Measurements from ENCODE around the gene SIGLEC1. TPM values are rescaled to one million over a fixed set of nuclear protein-coding genes. Genes with fewer than 3 reads are reported as not detected.

The SIGLEC1 gene
- total RNA-seq, 1 donor from 2014 or later, result not detected

- DNase-seq (ENCODE audit: low read depth, low spot score), result no peak
Observed at GRCh38 chr20:3701061-3701998, 11.1 kb downstream of the SIGLEC1 start.

DNA sequence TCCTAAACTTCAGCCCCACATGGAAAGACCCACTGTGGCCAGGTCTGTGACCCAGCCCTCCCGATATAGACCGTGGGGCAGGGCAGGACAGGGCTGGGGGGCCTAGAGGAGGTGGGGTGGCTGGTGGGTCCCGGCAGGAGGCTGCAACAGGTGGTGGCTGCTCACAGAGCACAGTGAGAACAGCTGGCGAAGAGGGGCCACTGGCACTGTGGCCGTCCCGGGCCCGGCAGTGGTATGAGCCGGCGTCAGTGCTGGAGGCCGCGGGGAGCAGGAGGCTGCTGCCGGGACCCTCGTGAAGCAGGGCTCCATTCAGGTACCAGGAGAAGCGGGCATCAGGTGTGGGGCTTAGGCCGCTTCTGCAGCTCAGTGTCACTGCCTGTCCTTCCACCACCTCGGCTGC, 13.4 kb downstream of the SIGLEC1 start:
- DNase-seq (ENCODE audit: low read depth, low spot score), result no peak

- no peak for DNase-seq (ENCODE audit: low read depth, low spot score)
Observed at GRCh38 chr20:3698591-3699001, 13.8 kb downstream of the SIGLEC1 start.

DNA sequence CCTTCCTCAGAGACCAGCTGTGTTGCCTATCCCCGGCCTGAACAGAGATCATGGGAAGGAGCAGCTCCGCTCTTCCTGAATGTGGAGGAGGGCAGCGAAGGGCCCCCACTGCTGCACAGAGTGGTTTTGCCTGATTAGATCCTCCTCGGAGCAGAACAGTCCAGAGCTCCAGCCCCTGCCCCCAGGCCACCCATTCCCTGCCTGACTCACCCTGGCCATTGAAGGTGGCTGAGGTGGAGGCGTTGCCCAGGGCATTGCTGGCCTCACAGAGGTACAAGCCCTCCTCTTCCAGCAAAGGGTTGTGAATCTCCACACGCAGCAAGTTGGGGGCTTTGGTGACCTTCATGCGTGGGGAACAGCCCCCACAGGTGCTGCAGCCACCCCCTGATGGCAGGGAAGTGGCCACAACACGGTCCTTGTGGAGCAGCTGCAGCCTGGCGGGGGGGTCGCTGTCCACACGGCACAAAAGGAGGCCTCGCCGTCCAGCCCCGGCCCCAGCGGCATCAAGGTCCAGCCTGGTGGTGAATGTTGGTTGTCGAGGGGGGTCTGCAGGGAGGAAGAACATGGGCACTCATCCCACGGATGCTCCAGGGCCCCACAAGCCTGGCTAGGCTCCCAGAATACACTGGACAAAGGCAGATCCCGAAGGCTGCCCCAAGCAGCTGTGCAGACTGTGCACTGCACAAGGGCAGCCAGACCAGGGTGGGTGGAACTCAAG, 14.7 kb downstream of the SIGLEC1 start:
- no peak for DNase-seq (ENCODE audit: low read depth, low spot score)

- DNase-seq (ENCODE audit: low read depth, low spot score), result no peak
Observed at GRCh38 chr20:3696745-3697587, 15.4 kb downstream of the SIGLEC1 start.

- DNase-seq (ENCODE audit: low read depth, low spot score), result no peak
Observed at GRCh38 chr20:3696200-3696599, 16.2 kb downstream of the SIGLEC1 start.

DNA sequence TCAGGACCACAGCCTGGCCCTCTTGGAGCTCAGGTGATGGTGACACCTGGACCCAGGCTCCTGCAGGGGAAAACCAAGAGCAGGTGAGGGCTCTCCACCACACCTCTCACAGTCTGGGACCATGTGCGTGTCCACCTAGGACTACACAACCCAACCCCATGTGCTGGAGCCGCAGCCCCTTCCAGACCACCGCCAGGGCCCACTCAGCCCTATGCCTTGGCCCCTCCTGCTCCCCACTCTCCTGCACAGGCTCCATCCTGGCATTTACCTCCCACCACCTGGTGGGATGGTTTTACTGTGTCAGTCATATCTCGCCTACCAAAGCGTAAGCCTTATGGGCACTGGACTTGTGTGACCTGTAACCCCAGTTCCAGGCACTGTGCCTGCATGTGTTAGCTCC, 17.5 kb downstream of the SIGLEC1 start:
- no peak for DNase-seq (ENCODE audit: low read depth, low spot score)

- DNase-seq (ENCODE audit: low read depth, low spot score), result no peak
Observed at GRCh38 chr20:3693376-3693775, 19.0 kb downstream of the SIGLEC1 start.

DNA sequence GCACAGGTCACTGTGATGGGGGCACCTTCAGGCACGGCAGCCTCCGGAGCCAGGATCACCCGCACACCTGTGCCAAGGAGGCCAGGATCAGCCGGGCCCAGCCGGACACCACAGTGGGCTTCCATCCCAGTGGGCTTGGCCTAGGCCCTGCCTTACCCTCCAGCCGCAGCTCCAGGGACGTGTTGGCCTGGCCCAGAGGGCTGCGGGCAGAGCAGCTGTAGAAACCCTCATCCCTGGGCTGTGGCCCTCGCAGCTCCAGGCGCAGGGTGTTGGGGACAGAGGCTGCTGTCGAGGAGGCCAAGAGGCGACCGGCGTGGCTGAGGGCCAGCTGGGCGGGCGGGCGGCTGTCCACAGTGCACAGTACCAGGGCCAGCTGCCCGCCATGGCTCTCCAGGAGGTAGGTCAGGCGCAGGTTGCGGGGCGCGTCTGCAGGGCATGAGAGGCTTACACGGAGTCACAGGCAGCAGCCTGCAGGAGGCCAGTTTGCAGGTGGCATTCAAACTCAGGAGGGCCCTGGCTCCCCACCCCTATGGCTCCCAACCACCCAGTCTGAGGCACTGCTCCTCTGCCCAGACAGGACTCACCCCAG, 19.6 kb downstream of the SIGLEC1 start:
- DNase-seq (ENCODE audit: low read depth, low spot score), result no peak

GRCh38 chr20:3691897-3692296, 20.5 kb downstream of the SIGLEC1 start:
- no peak for DNase-seq (ENCODE audit: low read depth, low spot score)

DNA sequence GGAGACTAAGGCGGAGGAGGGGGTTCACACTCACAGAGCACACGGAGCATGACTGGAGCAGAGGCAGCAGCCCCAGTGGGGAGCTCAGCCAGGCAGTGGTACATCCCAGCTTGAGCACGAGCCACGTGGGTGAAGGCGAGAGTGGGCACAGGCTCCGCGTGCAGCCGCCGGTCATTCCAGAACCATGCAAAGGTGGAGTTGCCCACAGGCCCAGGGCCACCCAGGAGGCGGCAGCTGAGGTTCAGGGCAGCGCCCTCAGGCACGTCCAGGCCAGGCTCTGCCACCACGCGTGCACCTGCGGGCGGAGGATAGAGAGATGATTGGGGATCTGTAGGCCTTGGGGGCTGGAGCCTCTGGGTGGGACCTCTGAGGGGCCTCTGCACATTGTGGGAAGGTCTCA, 21.1 kb downstream of the SIGLEC1 start:
- no peak for DNase-seq (ENCODE audit: low read depth, low spot score)

GRCh38 chr20:3690413-3690812, 22.0 kb downstream of the SIGLEC1 start:
- DNase-seq (ENCODE audit: low read depth, low spot score), result no peak

DNA sequence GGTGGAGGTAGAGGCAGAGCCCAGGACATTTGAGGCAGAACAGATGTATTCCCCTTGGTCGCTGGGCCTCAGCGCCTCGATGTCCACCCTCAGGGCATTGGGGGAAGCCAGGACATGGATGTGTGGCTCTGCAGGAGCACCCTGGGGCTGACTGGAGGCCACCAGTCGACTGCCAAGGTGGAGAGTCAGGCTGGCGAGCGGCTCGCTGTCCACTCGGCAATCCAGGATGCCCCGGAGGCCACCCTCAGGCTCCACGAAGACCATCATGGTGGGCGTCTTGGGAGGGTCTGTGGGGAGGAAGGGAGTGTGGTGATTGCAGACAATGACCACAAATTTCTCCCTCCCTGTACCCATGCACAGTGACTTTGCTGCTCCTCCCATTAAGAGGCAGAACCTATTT, 22.4 kb downstream of the SIGLEC1 start:
- DNase-seq (ENCODE audit: low read depth, low spot score), result no peak

DNA sequence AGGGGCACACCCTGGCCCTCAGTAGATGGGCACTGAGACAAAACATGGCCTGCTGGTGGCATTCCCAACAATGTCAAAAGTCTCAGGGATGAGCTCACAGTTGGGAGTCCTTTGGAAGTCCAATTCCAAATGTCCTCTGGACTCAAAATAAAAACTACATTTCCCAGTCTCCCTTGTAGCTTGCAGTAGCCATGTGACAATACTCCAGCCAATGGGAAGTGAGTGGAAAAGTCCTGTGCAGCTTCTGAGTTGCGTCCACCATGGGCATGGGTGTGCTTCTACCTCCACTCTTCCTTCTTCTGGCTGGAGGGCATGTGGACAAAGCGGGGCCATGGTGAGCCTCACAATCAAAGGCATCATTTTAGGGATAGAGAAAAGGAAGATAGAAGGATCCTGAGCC, 24.7 kb downstream of the SIGLEC1 start:
- no peak for DNase-seq (ENCODE audit: low read depth, low spot score)

DNA sequence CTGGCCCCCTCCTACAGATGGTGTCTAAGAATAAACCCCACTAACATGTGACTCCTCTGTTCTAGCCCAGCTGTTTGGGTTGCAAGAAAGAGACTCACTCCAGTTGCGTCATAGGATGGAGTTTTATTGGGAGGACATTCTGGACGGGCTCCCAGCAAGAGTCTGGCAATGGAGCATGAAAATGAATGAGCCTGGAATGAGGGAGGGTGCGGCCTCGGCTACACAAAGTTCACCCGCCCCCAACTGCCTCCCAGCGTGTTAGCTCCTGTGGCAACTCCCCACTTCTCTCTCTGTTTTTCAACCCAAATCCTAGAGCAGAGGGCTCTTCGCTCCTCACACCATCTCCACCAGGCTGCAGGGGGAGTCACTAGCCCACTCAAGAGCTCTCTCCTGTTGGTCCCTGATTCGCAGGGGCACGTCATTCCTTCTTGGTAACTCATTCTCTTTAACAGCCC, 25.5 kb downstream of the SIGLEC1 start:
- DNase-seq (ENCODE audit: low read depth, low spot score), result no peak

DNA sequence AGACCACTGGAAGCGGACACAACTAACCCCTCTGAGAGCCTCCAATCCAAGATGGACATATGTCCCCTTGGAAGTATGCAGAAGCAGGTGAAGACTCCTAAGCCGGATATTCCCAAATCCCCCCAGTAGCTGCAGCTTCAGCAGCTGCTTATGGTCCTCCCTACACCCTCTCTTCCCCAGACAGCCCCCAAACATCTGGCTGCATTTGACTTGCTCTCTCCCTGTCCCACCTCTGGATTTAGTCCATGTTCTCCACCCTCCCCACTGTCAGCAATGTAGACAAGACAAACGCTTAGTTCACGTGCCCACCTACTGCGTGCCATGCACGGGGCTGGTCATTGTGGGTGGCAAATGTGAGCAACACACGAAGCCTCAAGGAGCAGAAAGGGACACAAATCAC, 26.0 kb downstream of the SIGLEC1 start:
- DNase-seq (ENCODE audit: low read depth, low spot score), result no peak

DNA sequence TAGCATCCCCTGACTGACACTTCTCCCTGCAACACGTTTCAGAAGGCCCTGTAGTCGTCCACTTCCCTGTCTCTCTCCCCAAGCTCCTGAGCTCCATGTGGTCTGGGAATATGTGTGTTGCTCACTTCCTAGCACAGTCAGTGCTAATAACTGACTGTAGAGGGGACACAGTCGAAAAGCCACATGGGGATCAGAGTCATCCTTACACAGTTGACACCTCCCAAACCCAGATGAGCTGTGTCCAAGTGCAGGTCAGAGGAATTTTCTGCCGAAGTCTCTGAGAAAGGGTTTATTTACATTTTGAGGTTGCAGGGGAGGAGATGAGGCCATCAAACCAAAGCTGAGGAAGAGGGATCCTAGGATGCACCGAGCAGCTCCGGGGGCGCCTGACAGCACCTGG, 27.1 kb downstream of the SIGLEC1 start:
- DNase-seq (ENCODE audit: low read depth, low spot score), result no peak

- no peak for DNase-seq (ENCODE audit: low read depth, low spot score)
Observed at GRCh38 chr20:3681931-3682781, 30.2 kb downstream of the SIGLEC1 start, which contains the start of gene ADAM33. TSS of gene ADAM33 (minus strand) at chr20:3682010. CDS start at chr20:3682004, 6 bp downstream.

- no peak for DNase-seq (ENCODE audit: low read depth, low spot score)
Observed at GRCh38 chr20:3681352-3681930, 31.0 kb downstream of the SIGLEC1 start.
